Activated CD8-positive, alpha-beta T cell treated with anti-CD3 and anti-CD28 coated beads for 36 hours (primary cell): ENCODE data around the gene NEK1. TPM values are rescaled to one million over a fixed set of nuclear protein-coding genes. Genes with fewer than 3 reads are reported as not detected.

Source experiments
- ATAC-seq: fragments of 200-7000 bp; cut with Tn5 transposase; one replicate; pipeline ENCODE4 v1.10.0; 2021; ENCODE audit warnings: mild to moderate bottlenecking, moderate library complexity
- CTCF ChIA-PET: fragments of 350-600 bp; sonication (Branson Sonifier 250); formaldehyde crosslinking; loops from one replicate; lab custom pipeline; 2021; ENCODE audit warnings: antibody characterized with exemption; lab: Charles Lee
- POLR2A ChIA-PET: fragments of 350-600 bp; sonication (Branson Sonifier 250); formaldehyde crosslinking; loops from one replicate; lab custom pipeline; 2021; ENCODE audit warnings: antibody characterized with exemption; lab: Charles Lee
- DNase-seq: peaks from one replicate; pipeline ENCODE4 v3.0.0-alpha.2; 2020
- H3K27ac Mint-ChIP-seq: one replicate; pipeline ENCODE4 v1.8.0; 2021; ENCODE audit warnings: mild to moderate bottlenecking, mixed read lengths
- H3K27me3 Mint-ChIP-seq: one replicate; pipeline ENCODE4 v1.8.0; 2021; ENCODE audit warnings: mixed read lengths
- H3K36me3 Mint-ChIP-seq: one replicate; pipeline ENCODE4 v1.8.0; 2021; ENCODE audit warnings: low read depth, mixed read lengths
- H3K4me1 Mint-ChIP-seq: one replicate; pipeline ENCODE4 v1.8.0; 2021; ENCODE audit warnings: low read depth, mixed read lengths
- H3K4me3 Mint-ChIP-seq: one replicate; pipeline ENCODE4 v1.8.0; 2021; ENCODE audit warnings: mild to moderate bottlenecking, moderate library complexity, mixed read lengths
- H3K9me3 Mint-ChIP-seq: one replicate; pipeline ENCODE4 v1.8.0; 2021; ENCODE audit warnings: mixed read lengths
- intact Hi-C: fragments of 100-400 bp; cut with micrococcal nuclease; formaldehyde crosslinking; loops from one replicate; pipeline ENCODE4 v1.10.0; 2022
- total RNA-seq, 2 experiments: library from RNA; stranded (reverse); gene quantifications; one replicate each; pipeline ENCODE4 v1.2.3, GENCODE V29; 2021
- TF ChIP-seq, protein P1 (sequence below): fragments of 200-600 bp; IDR thresholded peaks from one replicate; pipeline ENCODE4 v1.8.0; 2022; ENCODE audit warnings: antibody characterized with exemption, mild to moderate bottlenecking

The NEK1 gene
- total RNA-seq, 2 experiments from 2014 or later: 12.0 to 13.6 TPM

DNA sequence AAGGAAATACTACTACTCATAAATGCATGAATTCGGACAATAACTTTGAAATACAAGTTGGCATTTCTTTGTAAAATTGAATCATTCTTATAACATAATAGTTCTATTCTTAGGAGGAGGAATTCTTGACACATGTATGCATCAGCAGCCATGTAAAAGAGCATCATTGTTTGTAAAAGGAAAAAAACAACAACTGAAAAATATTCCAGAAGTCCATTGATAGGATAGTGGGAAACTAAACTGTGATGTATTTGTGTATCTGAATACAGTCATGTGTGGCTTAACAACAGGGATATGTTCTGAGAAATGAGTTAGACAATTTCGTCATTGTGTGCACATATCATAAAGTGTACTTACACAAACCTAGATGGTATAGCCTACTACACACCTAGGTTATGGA, 239.6 kb downstream of the NEK1 start:
- ChIA-PET CTCF (no interaction called here), POLR2A (no interaction called here)
- Mint-ChIP-seq H3K36me3 (no peaks in the 10 kb centered on the region), H3K9me3 (peaks cover 12% of the 10 kb centered on the region), H3K4me3 (no peak overlapping the region), H3K27me3 (no peaks in the 10 kb centered on the region), H3K27ac (no peak overlapping the region), H3K4me1 (no peaks in the 10 kb centered on the region)
- ATAC-seq (no peak), DNase-seq (no peak)
- intact Hi-C loops: no loop called here
- TF ChIP-seq, protein P1, sequence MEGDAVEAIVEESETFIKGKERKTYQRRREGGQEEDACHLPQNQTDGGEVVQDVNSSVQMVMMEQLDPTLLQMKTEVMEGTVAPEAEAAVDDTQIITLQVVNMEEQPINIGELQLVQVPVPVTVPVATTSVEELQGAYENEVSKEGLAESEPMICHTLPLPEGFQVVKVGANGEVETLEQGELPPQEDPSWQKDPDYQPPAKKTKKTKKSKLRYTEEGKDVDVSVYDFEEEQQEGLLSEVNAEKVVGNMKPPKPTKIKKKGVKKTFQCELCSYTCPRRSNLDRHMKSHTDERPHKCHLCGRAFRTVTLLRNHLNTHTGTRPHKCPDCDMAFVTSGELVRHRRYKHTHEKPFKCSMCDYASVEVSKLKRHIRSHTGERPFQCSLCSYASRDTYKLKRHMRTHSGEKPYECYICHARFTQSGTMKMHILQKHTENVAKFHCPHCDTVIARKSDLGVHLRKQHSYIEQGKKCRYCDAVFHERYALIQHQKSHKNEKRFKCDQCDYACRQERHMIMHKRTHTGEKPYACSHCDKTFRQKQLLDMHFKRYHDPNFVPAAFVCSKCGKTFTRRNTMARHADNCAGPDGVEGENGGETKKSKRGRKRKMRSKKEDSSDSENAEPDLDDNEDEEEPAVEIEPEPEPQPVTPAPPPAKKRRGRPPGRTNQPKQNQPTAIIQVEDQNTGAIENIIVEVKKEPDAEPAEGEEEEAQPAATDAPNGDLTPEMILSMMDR: no peak

DNA sequence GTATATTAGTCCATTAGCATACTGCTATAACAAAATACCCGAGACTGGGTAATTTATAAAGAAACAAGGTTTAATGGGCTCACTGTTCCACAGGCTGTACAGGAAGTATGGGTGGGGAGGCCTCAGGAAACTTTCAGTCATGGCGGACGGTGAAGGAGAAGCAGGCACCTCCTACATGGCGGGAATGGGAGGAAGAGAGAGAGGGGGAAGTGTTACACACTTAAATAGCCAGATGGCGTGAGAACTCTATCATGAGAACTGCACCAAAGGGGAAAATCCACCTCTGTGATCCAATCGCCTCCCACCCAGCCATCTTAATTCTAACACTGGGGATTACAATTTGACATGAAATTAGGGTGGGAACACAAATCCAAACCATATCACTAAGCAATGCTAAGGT, 242.7 kb downstream of the NEK1 start:
- H3K27ac Mint-ChIP-seq: no peak overlapping the region
- peaks cover 4% of the 10 kb centered on the region for H3K9me3 Mint-ChIP-seq
- H3K4me1 Mint-ChIP-seq: no peaks in the 10 kb centered on the region
- no peaks in the 10 kb centered on the region for H3K36me3 Mint-ChIP-seq
- H3K27me3 Mint-ChIP-seq: no peaks in the 10 kb centered on the region
- H3K4me3 Mint-ChIP-seq: no peak overlapping the region
- ChIA-PET POLR2A (no interaction called here), CTCF (no interaction called here)
- no peak for ATAC-seq
- intact Hi-C loops: no loop called here
- TF ChIP-seq, protein P1: no peak
- DNase-seq: no peak

DNA sequence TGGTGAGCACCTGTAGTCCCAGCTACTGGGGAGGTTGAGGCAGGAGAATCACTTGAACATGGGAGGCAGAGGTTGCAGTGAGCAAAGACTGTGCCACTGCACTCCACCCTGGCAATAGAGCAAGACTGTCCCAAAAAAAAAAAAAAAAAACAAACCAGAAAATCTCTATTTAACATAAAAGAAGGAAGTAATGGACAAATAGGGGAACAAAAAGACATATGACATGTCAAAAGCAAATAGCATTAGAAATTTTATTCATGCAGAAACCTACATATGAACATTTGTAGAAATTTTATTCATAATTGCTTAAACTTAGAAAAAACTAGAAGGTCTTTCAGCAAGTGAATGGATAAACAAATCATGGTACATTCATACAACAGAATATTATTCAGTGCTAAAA, 244.6 kb downstream of the NEK1 start:
- CTCF ChIA-PET: interaction anchor here (1.5 kb wide), 1 partner anchor 43 kb away, joined by 4 read pairs; no protein-coding TSS in a partner anchor

DNA sequence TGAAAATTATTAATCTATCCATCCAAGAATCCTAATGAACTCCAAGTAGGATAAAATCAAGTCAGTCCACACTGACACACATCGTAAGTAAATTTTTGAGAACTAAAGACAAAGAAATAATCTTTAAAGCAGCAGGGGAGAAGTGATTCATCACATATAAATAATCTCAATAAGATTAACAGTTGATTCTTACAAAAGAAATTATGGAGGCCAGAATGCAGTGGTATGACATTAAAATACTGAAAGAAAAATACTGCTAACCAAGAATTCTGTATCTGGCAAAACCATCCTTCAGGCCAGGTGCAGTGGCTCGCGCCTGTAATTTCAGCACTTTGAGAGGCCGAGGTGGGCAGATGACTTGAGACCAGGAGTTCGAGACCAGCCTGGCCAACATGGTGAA, 245.6 kb downstream of the NEK1 start:
- intact Hi-C loops: no loop called here
- Mint-ChIP-seq H3K4me3 (no peak overlapping the region), H3K36me3 (no peaks in the 10 kb centered on the region), H3K27ac (no peak overlapping the region), H3K4me1 (no peaks in the 10 kb centered on the region), H3K27me3 (no peaks in the 10 kb centered on the region), H3K9me3 (peaks cover 4% of the 10 kb centered on the region)
- ChIA-PET CTCF (no interaction called here), POLR2A (no interaction called here)
- TF ChIP-seq, protein P1: no peak
- ATAC-seq: no peak
- DNase-seq: no peak

More for the DNA sequence above, 244.6 kb downstream of the NEK1 start:
- intact Hi-C loops: no loop called here
- DNase-seq (no peak), ATAC-seq (no peak)
- no peaks in the 10 kb centered on the region for H3K27me3 Mint-ChIP-seq
- no peaks in the 10 kb centered on the region for H3K4me1 Mint-ChIP-seq
- POLR2A ChIA-PET: no interaction called here
- H3K36me3 Mint-ChIP-seq: no peaks in the 10 kb centered on the region
- H3K9me3 Mint-ChIP-seq: peaks cover 4% of the 10 kb centered on the region
- H3K27ac Mint-ChIP-seq: no peak overlapping the region
- TF ChIP-seq, protein P1: no peak
- no peak overlapping the region for H3K4me3 Mint-ChIP-seq

DNA sequence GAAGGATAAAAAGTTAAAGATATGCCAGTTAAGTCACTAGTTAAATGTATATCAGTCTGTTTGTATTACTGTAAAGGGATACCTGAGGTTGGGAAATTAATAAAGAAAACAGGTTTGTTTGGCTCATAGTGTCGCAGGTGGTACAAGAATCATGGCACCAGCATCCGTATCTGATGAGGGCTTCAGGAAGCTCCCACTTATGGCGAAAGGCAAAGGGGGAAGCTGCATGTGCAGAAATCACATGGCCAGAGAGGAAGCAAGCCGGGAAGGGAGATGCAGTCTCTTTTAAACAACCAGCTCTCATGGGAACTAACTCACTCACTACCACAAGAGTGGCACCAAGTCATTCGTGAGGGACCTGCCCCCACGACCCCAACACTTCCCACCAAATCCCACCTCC, 249.8 kb downstream of the NEK1 start:
- POLR2A ChIA-PET: no interaction called here
- intact Hi-C loops: no loop called here
- H3K4me3 Mint-ChIP-seq: no peak overlapping the region

More for the DNA sequence above, 249.8 kb downstream of the NEK1 start:
- CTCF ChIA-PET: no interaction called here
- Mint-ChIP-seq H3K4me1 (no peaks in the 10 kb centered on the region), H3K27ac (no peak overlapping the region), H3K36me3 (no peaks in the 10 kb centered on the region), H3K9me3 (peaks cover 4% of the 10 kb centered on the region), H3K27me3 (no peaks in the 10 kb centered on the region)
- TF ChIP-seq, protein P1: no peak
- ATAC-seq (no peak), DNase-seq (no peak)
